VCaP (cell line): ENCODE data around the gene CS.
"Not testable (repeated sequence)": the region's sequence is repeated elsewhere in the genome, so short reads cannot be mapped to it uniquely, and the experiment has no call there.

Experiments
- H3K27ac ChIP-seq: fragments of 450-650 bp; 2 replicates; pipeline ENCODE4 v1.5.1; 2017
- CTCF ChIP-seq: fragments of 450-650 bp; conservative IDR thresholded peaks from 2 replicates; pipeline ENCODE4 v1.5.1; 2017; ENCODE audit warnings: mild to moderate bottlenecking, moderate library complexity

CS gene

GRCh38 chr12:56337753-56338251 lies 37.7 kb upstream of the CS start:
- TF ChIP-seq CTCF = no peak
- H3K27ac ChIP-seq = no peak overlapping the region

- H3K27ac ChIP-seq = no peak overlapping the region
- no peak for TF ChIP-seq CTCF
These were observed 36.4 kb upstream of the CS start for GRCh38 chr12:56336361-56337167.

- H3K27ac ChIP-seq = not testable (repeated sequence)
These were observed 35.4 kb upstream of the CS start for GRCh38 chr12:56335527-56335926.

- peak; percentile 36; the same call in 1 of the 2 replicates for TF ChIP-seq CTCF
- H3K27ac ChIP-seq = peak overlapping the region; percentile 96
These were observed 34.3 kb upstream of the CS start for GRCh38 chr12:56334490-56334793.

GRCh38 chr12:56333679-56334489 lies 33.8 kb upstream of the CS start, which contains the start of gene PAN2:
Gene PAN2, minus strand, starts transcription at chr12:56334000. Its CDS starts 906 bp downstream, at chr12:56333094.
- TF ChIP-seq CTCF = peak; percentile 76
- peak within 1 kb of the TSS; percentile 96 for H3K27ac ChIP-seq

- H3K27ac ChIP-seq = peak overlapping the region; percentile 96
- TF ChIP-seq CTCF = no peak
These were observed 33.1 kb upstream of the CS start for GRCh38 chr12:56333197-56333678.

GRCh38 chr12:56332512-56333196 lies 32.5 kb upstream of the CS start:
- no peak for TF ChIP-seq CTCF

More at GRCh38 chr12:56332512-56333196, 32.5 kb upstream of the CS start:
- H3K27ac ChIP-seq = peak overlapping the region; percentile 96
